Neural cell (in vitro differentiated cells): ENCODE data around the gene SCN3B. TPM values are rescaled to one million over a fixed set of nuclear protein-coding genes. Genes with fewer than 3 reads are reported as not detected.

ENCODE experiments used
- H2AFZ ChIP-seq: fragments of 200-600, 300-800 bp; sonication (generic), shearing (Covaris generic); 2 replicates; pipeline ENCODE4 v1.6.0; 2014; ENCODE audit warnings: low read depth, mild to moderate bottlenecking, antibody characterized with exemption, low read length, moderate library complexity
- H3F3A ChIP-seq: fragments of 200-600 bp; shearing (Covaris generic); 2 replicates; pipeline ENCODE4 v1.6.1; 2016; ENCODE audit warnings: mild to moderate bottlenecking, moderate library complexity, mixed read lengths, antibody characterized with exemption, low read length; ENCODE audit not compliant: insufficient read depth, poor library complexity, severe bottlenecking
- H3K27ac ChIP-seq: fragments of 200-600, 300-800 bp; sonication (generic), shearing (Covaris generic); 2 replicates; pipeline ENCODE4 v1.5.1; 2014; ENCODE audit warnings: mild to moderate bottlenecking, low read length, moderate library complexity
- H3K27me3 ChIP-seq: fragments of 300-800, 200-600 bp; sonication (generic), shearing (Covaris generic); 2 replicates; pipeline ENCODE4 v1.6.0; 2014; ENCODE audit warnings: mild to moderate bottlenecking, low read depth, low read length, moderate library complexity; ENCODE audit not compliant: insufficient read depth
- H3K36me3 ChIP-seq: fragments of 300-800, 200-600 bp; sonication (generic), shearing (Covaris generic); 2 replicates; pipeline ENCODE4 v1.5.1; 2014; ENCODE audit warnings: mild to moderate bottlenecking, antibody characterized with exemption, low read length, moderate library complexity; ENCODE audit not compliant: insufficient read depth
- H3K4me2 ChIP-seq: fragments of 300-800, 200-600 bp; sonication (generic), shearing (Covaris generic); 2 replicates; pipeline ENCODE4 v1.6.0; 2014; ENCODE audit warnings: mild to moderate bottlenecking, low read length
- H3K4me3 ChIP-seq: fragments of 300-800, 200-600 bp; sonication (generic), shearing (Covaris generic); 2 replicates; pipeline ENCODE4 v1.5.1; 2014; ENCODE audit warnings: mild to moderate bottlenecking, low read length, moderate library complexity
- H3K79me2 ChIP-seq: fragments of 200-600 bp; shearing (Covaris generic); replicated peaks from 2 replicates; pipeline ENCODE4 v1.6.0; 2014; ENCODE audit warnings: mild to moderate bottlenecking, low read length, moderate library complexity; ENCODE audit not compliant: insufficient read depth
- H3K9ac ChIP-seq: fragments of 300-800, 200-600 bp; sonication (generic), shearing (Covaris generic); 2 replicates; pipeline ENCODE4 v1.6.1; 2016; ENCODE audit warnings: mild to moderate bottlenecking, low read length, mixed read lengths
- H3K9me2 ChIP-seq: fragments of 200-600 bp; shearing (Covaris generic); 2 replicates; pipeline ENCODE4 v1.6.1; 2016; ENCODE audit warnings: mild to moderate bottlenecking, low read length, mixed read lengths; ENCODE audit not compliant: insufficient read depth
- H3K9me3 ChIP-seq: fragments of 200-600, 300-800 bp; sonication (generic), shearing (Covaris generic); 2 replicates; pipeline ENCODE4 v1.6.1; 2016; ENCODE audit warnings: mild to moderate bottlenecking, mixed run types, low read length, moderate library complexity, mixed read lengths
- H4K20me1 ChIP-seq: fragments of 200-600 bp; shearing (Covaris generic); 2 replicates; pipeline ENCODE4 v1.6.1; 2016; ENCODE audit warnings: mild to moderate bottlenecking, mixed run types; ENCODE audit not compliant: insufficient read depth
- EP300 ChIP-seq: fragments of 450-650 bp; conservative IDR thresholded peaks from 2 replicates; pipeline ENCODE4 v1.6.1; 2014; ENCODE audit warnings: antibody characterized with exemption, mild to moderate bottlenecking, moderate library complexity; ENCODE audit not compliant: poor library complexity, severe bottlenecking
- EZH2 ChIP-seq: fragments of 200-600, 300-800 bp; shearing (Covaris generic), sonication (generic); IDR thresholded peaks from 2 replicates; pipeline ENCODE4 v1.6.1; 2014; ENCODE audit warnings: antibody characterized with exemption, low read length, borderline replicate concordance, mild to moderate bottlenecking; ENCODE audit not compliant: insufficient read depth, poor library complexity, severe bottlenecking
- MXI1 ChIP-seq: fragments of 450-650 bp; conservative IDR thresholded peaks from 2 replicates; pipeline ENCODE4 v1.6.1; 2014; ENCODE audit warnings: antibody characterized with exemption, mild to moderate bottlenecking; ENCODE audit not compliant: poor library complexity, severe bottlenecking
- POLR2AphosphoS5 ChIP-seq: IDR thresholded peaks from 2 replicates; pipeline ENCODE4 v1.6.1; 2012
- RAD21 ChIP-seq: fragments of 450-650 bp; conservative IDR thresholded peaks from 2 replicates; pipeline ENCODE4 v1.6.1; 2014; ENCODE audit warnings: antibody characterized with exemption, mild to moderate bottlenecking, moderate library complexity
- REST ChIP-seq: IDR thresholded peaks from 2 replicates; pipeline ENCODE4 v1.6.1; 2012; ENCODE audit warnings: borderline replicate concordance
- SMC3 ChIP-seq: fragments of 450-650 bp; conservative IDR thresholded peaks from 2 replicates; pipeline ENCODE4 v1.6.1; 2014; ENCODE audit warnings: antibody characterized with exemption, mild to moderate bottlenecking, moderate library complexity; ENCODE audit not compliant: poor library complexity
- TAF1 ChIP-seq: IDR thresholded peaks from 2 replicates; pipeline ENCODE4 v1.6.1; 2012; ENCODE audit warnings: low read depth
- polyA plus RNA-seq: library from polyadenylated mRNA; depleted of rRNA; stranded (reverse); fragments of >200 nt; gene quantifications from 2 replicates; pipeline ENCODE4 v1.2.3, GENCODE V29; 2014
- TF ChIP-seq, protein P1 (sequence below): fragments of 450-650 bp; IDR thresholded peaks from 2 replicates; pipeline ENCODE4 v1.5.1; 2014; ENCODE audit warnings: antibody characterized with exemption, mild to moderate bottlenecking, moderate library complexity; ENCODE audit not compliant: poor library complexity, severe bottlenecking

Gene SCN3B
- polyA plus RNA-seq, 1 donor from 2014 or later = 42.1 TPM

DNA sequence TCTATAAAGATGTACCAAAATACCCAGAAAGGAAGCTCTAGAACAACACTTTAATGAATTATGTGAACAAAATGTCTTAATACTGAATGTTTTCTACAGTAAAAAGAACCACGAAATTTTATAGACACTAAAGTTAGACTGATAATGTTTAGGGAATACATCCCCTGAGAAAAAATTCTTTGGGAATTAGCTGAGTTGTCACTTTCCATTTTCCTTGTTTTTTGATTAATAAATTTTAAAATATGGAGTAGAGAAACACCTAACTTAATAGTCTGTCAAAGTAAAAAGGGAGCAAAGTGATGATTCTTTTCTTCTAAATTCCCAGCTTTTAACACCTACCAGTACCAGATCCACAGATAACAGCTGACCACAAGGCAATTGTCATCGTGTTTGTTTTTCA is 23.1 kb upstream of the SCN3B start:
- no peak overlapping the region for H3K27ac ChIP-seq
- no peaks in the 10 kb centered on the region for H3K9me3 ChIP-seq
- no peak overlapping the region for H2AFZ ChIP-seq
- no peaks in the 10 kb centered on the region for H3K27me3 ChIP-seq
- no peak overlapping the region for H3K4me3 ChIP-seq
- H4K20me1 ChIP-seq = no peaks in the 10 kb centered on the region
- H3K4me2 ChIP-seq = no peak overlapping the region
- H3K9me2 ChIP-seq = no peaks in the 10 kb centered on the region
- no peaks in the 10 kb centered on the region for H3K36me3 ChIP-seq
- no peaks in the 10 kb centered on the region for H3K79me2 ChIP-seq
- TF ChIP-seq EZH2 = no peak
- no peak for TF ChIP-seq RAD21
- no peak for TF ChIP-seq MXI1
- TF ChIP-seq, protein P1, sequence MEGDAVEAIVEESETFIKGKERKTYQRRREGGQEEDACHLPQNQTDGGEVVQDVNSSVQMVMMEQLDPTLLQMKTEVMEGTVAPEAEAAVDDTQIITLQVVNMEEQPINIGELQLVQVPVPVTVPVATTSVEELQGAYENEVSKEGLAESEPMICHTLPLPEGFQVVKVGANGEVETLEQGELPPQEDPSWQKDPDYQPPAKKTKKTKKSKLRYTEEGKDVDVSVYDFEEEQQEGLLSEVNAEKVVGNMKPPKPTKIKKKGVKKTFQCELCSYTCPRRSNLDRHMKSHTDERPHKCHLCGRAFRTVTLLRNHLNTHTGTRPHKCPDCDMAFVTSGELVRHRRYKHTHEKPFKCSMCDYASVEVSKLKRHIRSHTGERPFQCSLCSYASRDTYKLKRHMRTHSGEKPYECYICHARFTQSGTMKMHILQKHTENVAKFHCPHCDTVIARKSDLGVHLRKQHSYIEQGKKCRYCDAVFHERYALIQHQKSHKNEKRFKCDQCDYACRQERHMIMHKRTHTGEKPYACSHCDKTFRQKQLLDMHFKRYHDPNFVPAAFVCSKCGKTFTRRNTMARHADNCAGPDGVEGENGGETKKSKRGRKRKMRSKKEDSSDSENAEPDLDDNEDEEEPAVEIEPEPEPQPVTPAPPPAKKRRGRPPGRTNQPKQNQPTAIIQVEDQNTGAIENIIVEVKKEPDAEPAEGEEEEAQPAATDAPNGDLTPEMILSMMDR = no peak
- TF ChIP-seq TAF1 = no peak
- TF ChIP-seq POLR2AphosphoS5 = no peak
- TF ChIP-seq EP300 = no peak
- TF ChIP-seq REST = no peak
- no peak for TF ChIP-seq SMC3
- no peak overlapping the region for H3K9ac ChIP-seq
- H3F3A ChIP-seq = no peaks in the 10 kb centered on the region

DNA sequence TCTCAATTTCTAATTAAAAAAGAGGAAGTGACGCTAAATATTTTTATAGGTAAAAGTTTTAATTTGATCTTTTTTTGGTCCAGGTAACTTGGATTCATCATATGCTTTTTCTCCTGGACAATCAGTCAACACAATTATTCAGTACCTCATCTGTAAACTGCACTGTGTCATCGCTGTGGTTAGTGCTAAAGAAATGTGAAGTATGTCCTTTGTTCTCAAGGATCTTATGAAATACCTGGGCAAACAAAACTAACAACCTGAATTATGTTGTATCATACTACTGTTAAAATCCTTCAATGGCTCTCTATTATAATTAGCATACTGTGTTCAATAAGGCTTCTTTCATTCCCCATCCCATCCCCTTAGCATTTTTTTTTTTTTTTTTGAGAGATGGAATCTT is 19.9 kb upstream of the SCN3B start:
- Histone ChIP-seq H4K20me1 (no peaks in the 10 kb centered on the region), H3K4me3 (no peak overlapping the region), H3K27ac (no peak overlapping the region), H3F3A (no peaks in the 10 kb centered on the region), H3K27me3 (no peaks in the 10 kb centered on the region), H3K9me3 (no peaks in the 10 kb centered on the region), H3K36me3 (no peaks in the 10 kb centered on the region), H3K9ac (no peak overlapping the region), H3K79me2 (no peaks in the 10 kb centered on the region), H3K4me2 (no peak overlapping the region), H2AFZ (no peak overlapping the region), H3K9me2 (no peaks in the 10 kb centered on the region)
- TF ChIP-seq EZH2 (no peak), TAF1 (no peak), POLR2AphosphoS5 (no peak), MXI1 (no peak), REST (no peak), SMC3 (no peak), RAD21 (no peak), EP300 (no peak)
- TF ChIP-seq, protein P1 = no peak
